ENCODE measurements around the gene NUDCD3. TPM values are rescaled to one million over a fixed set of nuclear protein-coding genes. Genes with fewer than 3 reads are reported as not detected.

Gene NUDCD3
- total RNA-seq, 1 donor = 54.3 TPM

DNA sequence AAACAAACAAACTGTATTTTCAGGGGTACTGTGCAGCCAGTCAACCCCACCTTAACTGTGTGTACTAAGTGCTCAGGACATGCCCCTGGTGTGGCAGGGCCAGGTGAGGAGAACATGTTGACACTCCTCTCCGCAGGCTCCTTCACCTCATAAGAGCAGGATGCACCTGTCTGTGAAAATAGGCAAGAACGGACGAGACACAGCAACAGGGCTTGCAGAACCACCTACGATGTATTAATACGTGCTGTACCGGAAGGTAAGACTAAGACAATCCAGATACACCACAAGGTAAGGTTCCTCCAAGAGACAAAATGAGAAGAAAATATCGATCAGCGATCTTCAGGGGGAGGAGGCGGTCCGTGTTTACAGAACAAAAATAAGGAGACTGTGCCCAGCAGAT lies 99.3 kb downstream of the NUDCD3 start:
- Histone ChIP-seq H3K36me3 (ENCODE audit: insufficient read depth, low read length) (peaks cover 40% of the 10 kb centered on the region), H3K4me1 (ENCODE audit: insufficient read depth, low read length) (peaks cover 8% of the 10 kb centered on the region), H3K4me3 (ENCODE audit: insufficient read depth, low read length) (no peak overlapping the region), H3K79me2 (ENCODE audit: insufficient read depth, low read length) (no peaks in the 10 kb centered on the region), H3K9me3 (ENCODE audit: low read depth, low read length) (no peaks in the 10 kb centered on the region), H3K27me3 (ENCODE audit: insufficient read depth, low read length) (no peaks in the 10 kb centered on the region), H2AFZ (ENCODE audit: low read length) (no peak overlapping the region), H4K20me1 (ENCODE audit: insufficient read depth, low read length) (no peaks in the 10 kb centered on the region), H3K4me2 (ENCODE audit: insufficient read depth, low read length) (no peak overlapping the region), H3K27ac (ENCODE audit: low read depth, low read length) (no peak overlapping the region)
- no peak for DNase-seq (ENCODE audit: insufficient read length, low spot score, missing footprints)
- TF ChIP-seq, protein P1, sequence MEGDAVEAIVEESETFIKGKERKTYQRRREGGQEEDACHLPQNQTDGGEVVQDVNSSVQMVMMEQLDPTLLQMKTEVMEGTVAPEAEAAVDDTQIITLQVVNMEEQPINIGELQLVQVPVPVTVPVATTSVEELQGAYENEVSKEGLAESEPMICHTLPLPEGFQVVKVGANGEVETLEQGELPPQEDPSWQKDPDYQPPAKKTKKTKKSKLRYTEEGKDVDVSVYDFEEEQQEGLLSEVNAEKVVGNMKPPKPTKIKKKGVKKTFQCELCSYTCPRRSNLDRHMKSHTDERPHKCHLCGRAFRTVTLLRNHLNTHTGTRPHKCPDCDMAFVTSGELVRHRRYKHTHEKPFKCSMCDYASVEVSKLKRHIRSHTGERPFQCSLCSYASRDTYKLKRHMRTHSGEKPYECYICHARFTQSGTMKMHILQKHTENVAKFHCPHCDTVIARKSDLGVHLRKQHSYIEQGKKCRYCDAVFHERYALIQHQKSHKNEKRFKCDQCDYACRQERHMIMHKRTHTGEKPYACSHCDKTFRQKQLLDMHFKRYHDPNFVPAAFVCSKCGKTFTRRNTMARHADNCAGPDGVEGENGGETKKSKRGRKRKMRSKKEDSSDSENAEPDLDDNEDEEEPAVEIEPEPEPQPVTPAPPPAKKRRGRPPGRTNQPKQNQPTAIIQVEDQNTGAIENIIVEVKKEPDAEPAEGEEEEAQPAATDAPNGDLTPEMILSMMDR (IDR thresholded peaks at IDR 0.05; ENCODE audit: extremely low read depth, low read depth, low read length) = no peak

DNA sequence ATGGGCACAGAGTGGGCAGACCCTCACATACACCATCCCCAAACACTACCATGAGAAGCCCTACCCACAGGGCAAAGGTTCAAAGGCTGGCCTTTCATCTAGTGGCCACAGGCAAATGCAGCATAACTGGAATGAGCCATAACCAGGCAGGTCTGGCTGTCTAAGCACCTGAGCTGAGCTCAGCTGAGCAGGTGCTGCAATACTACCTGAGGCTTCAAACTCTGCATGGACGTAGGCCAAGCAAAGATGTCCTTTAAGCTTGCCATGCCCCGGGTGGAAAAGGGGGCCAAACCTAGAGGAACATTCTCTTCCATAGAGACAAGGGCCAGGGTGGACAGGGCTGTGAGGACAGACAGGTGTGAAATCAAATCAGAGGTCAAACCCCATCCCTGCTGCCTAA lies 99.8 kb downstream of the NUDCD3 start:
- DNase-seq (ENCODE audit: insufficient read length, low spot score, missing footprints) = no peak
- TF ChIP-seq, protein P1 (IDR thresholded peaks at IDR 0.05; ENCODE audit: extremely low read depth, low read depth, low read length) = no peak
- H3K4me3 ChIP-seq (ENCODE audit: insufficient read depth, low read length) = no peak overlapping the region
- peaks cover 40% of the 10 kb centered on the region for H3K36me3 ChIP-seq (ENCODE audit: insufficient read depth, low read length)
- no peaks in the 10 kb centered on the region for H4K20me1 ChIP-seq (ENCODE audit: insufficient read depth, low read length)
- H3K79me2 ChIP-seq (ENCODE audit: insufficient read depth, low read length) = no peaks in the 10 kb centered on the region
- no peaks in the 10 kb centered on the region for H3K9me3 ChIP-seq (ENCODE audit: low read depth, low read length)
- no peaks in the 10 kb centered on the region for H3K27me3 ChIP-seq (ENCODE audit: insufficient read depth, low read length)
- H3K27ac ChIP-seq (ENCODE audit: low read depth, low read length) = no peak overlapping the region
- H3K4me2 ChIP-seq (ENCODE audit: insufficient read depth, low read length) = no peak overlapping the region
- peaks cover 10% of the 10 kb centered on the region for H3K4me1 ChIP-seq (ENCODE audit: insufficient read depth, low read length)
- no peak overlapping the region for H2AFZ ChIP-seq (ENCODE audit: low read length)

DNA sequence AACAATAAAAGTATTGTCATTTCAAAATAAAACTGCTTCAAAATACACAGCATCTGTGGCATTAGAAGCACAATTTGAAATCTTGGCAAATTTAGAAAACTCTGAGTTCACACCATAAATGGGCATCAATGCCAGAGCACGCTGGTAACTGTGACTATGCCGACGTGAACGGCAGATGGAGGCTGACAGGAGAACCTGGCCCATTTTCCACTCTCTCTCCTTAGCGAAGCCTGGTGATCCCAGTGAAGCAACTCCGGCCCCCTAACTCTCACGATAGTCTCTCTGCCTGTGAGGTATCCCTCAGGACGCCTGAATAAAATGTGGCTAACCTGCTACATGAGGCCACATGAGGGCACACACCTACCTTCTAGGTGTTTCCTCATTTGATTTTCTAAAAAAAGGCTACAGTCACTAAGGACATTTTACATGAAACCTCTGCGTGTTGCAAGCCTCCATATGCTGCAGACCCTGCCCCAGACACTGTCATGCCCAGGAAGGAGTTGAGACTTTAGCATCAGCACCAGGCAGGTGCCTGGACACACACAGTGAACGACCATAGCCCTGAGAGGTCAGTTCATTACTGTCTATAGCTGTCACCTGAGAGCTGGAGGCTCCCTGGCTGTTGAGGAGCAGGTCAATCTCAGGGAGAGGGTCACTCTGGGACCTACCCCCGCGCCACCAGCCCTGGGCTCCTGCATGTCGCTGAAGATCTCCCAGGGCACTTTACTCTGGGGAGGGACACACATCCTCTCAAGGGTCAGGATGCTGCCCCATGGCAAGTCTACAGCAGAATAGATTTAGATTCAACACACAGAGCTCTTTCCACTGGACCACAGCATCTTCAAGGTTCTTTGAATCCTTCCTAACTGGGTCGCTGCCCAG lies 102.1 kb downstream of the NUDCD3 start:
- Histone ChIP-seq H4K20me1 (ENCODE audit: insufficient read depth, low read length) (peaks cover 3% of the 10 kb centered on the region), H3K27ac (ENCODE audit: low read depth, low read length) (no peak overlapping the region), H3K27me3 (ENCODE audit: insufficient read depth, low read length) (no peaks in the 10 kb centered on the region), H3K4me3 (ENCODE audit: insufficient read depth, low read length) (no peak overlapping the region), H3K36me3 (ENCODE audit: insufficient read depth, low read length) (peaks cover 43% of the 10 kb centered on the region), H3K4me2 (ENCODE audit: insufficient read depth, low read length) (no peak overlapping the region), H3K4me1 (ENCODE audit: insufficient read depth, low read length) (peaks cover 20% of the 10 kb centered on the region), H3K79me2 (ENCODE audit: insufficient read depth, low read length) (no peaks in the 10 kb centered on the region), H3K9me3 (ENCODE audit: low read depth, low read length) (no peaks in the 10 kb centered on the region), H2AFZ (ENCODE audit: low read length) (no peak overlapping the region)
- no peak for DNase-seq (ENCODE audit: insufficient read length, low spot score, missing footprints)
- TF ChIP-seq, protein P1 (IDR thresholded peaks at IDR 0.05; ENCODE audit: extremely low read depth, low read depth, low read length) = no peak

DNA sequence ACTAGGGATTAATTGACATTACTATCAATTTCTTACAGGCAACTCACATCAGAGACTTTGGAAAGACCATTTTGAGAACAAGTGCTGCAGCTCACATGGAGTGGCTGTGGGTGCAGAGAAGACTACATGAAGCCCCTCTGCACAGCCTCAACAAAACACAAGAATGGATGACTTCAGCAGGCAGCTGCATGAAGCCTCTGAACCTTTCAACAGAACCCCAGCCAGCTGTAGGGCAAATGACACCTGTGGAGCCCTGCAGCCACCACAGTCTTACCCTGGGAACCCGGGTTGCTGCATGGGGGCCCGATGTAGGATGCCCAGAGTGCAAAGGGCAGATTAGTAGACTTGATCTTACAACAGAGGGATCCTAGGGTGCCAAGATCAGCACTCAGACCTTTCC lies 103.1 kb downstream of the NUDCD3 start:
- Histone ChIP-seq H3K79me2 (ENCODE audit: insufficient read depth, low read length) (no peaks in the 10 kb centered on the region), H3K9me3 (ENCODE audit: low read depth, low read length) (no peaks in the 10 kb centered on the region), H3K4me1 (ENCODE audit: insufficient read depth, low read length) (peaks cover 30% of the 10 kb centered on the region), H2AFZ (ENCODE audit: low read length) (no peak overlapping the region), H3K27ac (ENCODE audit: low read depth, low read length) (no peak overlapping the region), H3K27me3 (ENCODE audit: insufficient read depth, low read length) (no peaks in the 10 kb centered on the region), H3K4me2 (ENCODE audit: insufficient read depth, low read length) (no peak overlapping the region), H4K20me1 (ENCODE audit: insufficient read depth, low read length) (peaks cover 3% of the 10 kb centered on the region), H3K4me3 (ENCODE audit: insufficient read depth, low read length) (no peak overlapping the region), H3K36me3 (ENCODE audit: insufficient read depth, low read length) (peaks cover 42% of the 10 kb centered on the region)
- DNase-seq (ENCODE audit: insufficient read length, low spot score, missing footprints) = no peak
- TF ChIP-seq, protein P1 (IDR thresholded peaks at IDR 0.05; ENCODE audit: extremely low read depth, low read depth, low read length) = no peak
